ENCODE data around the gene FEN1. TPM values are rescaled to one million over a fixed set of nuclear protein-coding genes. Genes with fewer than 3 reads are reported as not detected.

FEN1 gene
- total RNA-seq, 1 experiment from 2014 or later = 89.5 TPM

GRCh38 chr11:61785837-61786402 lies 6.8 kb upstream of the FEN1 start:
- H4K20me1 ChIP-seq (ENCODE audit: insufficient read depth) = no peaks in the 10 kb centered on the region
- no peak overlapping the region for H3K4me2 ChIP-seq (ENCODE audit: low read length)
- H3K9me2 ChIP-seq (ENCODE audit: insufficient read depth) = no peaks in the 10 kb centered on the region
- ATAC-seq (no peak), DNase-seq (ENCODE audit: low read depth, low spot score) (no peak)
- H2AFZ ChIP-seq (ENCODE audit: low read depth, low read length, poor library complexity, severe bottlenecking) = no peak overlapping the region
- no peak overlapping the region for H3K9ac ChIP-seq (ENCODE audit: low read length)
- H3K4me3 ChIP-seq (replicated peaks in 1 of 2; ENCODE audit: low read depth in 1 of 2, low read length in 2 of 2) = no peak overlapping the region
- POLR2A ChIA-PET = no interaction called here
- H3K27ac ChIP-seq (ENCODE audit: low read depth, low read length) = no peak overlapping the region
- peaks cover 21 to 49% of the 10 kb centered on the region in 2 experiments; a peak in 3 of 4 replicates for H3K36me3 ChIP-seq (ENCODE audit: control insufficient read depth in 1 of 2, insufficient read depth in 2 of 2, low read length in 2 of 2)
- BruUV-seq (replicated peaks) = no TSS peak
- intact Hi-C loops (cut with micrococcal nuclease) = no loop called here
- no peaks in the 10 kb centered on the region for H3K9me3 ChIP-seq (ENCODE audit: control insufficient read depth in 1 of 2, insufficient read depth in 1 of 2, low read depth in 1 of 2, low read length in 2 of 2)
- CTCF ChIA-PET = interaction anchor here (1.5 kb wide), 1 partner anchor 11 kb away, joined by 5 read pairs; no protein-coding TSS in a partner anchor
- H3K79me2 ChIP-seq (ENCODE audit: insufficient read depth, low read length) = peaks cover 9% of the 10 kb centered on the region
- TF ChIP-seq POLR2AphosphoS5 (IDR thresholded peaks at IDR 0.05; ENCODE audit: low read depth, low read length) (0 out of 2 replicates have a peak, but pooled peaks have one; percentile 5), ZBTB33 (IDR thresholded peaks at IDR 0.05; ENCODE audit: extremely low read depth, insufficient replicate concordance, low read length) (no peak)
- H3K4me1 ChIP-seq (ENCODE audit: control insufficient read depth in 1 of 2, insufficient read depth in 2 of 2, low read length in 2 of 2) = no peaks in the 10 kb centered on the region
- RAD21 ChIA-PET (ENCODE audit: low non-redundant PET in 1 of 2, low total read pairs in 2 of 2, uncharacterized antibody in 2 of 2, unreplicated experiment in 2 of 2) = no interaction called here
- no peaks in the 10 kb centered on the region for H3K27me3 ChIP-seq (ENCODE audit: insufficient read depth, low read length)

- POLR2A ChIA-PET = interaction anchor here (0.6 to 1.3 kb wide), 3 partner anchors 27 to 179 kb away, joined by 4 to 5 read pairs (median 5); partner anchors contain the start of gene FTH1
- peak; percentile 48 for DNase-seq (ENCODE audit: low read depth, low spot score)
- peaks cover 28% of the 10 kb centered on the region for H3K79me2 ChIP-seq (ENCODE audit: insufficient read depth, low read length)
- BruUV-seq (replicated peaks) = no TSS peak
- H3K9ac ChIP-seq (ENCODE audit: low read length) = no peak overlapping the region
- no peaks in the 10 kb centered on the region for H3K9me2 ChIP-seq (ENCODE audit: insufficient read depth)
- intact Hi-C loops (cut with micrococcal nuclease) = loop anchor here (2.0 kb wide), 1 partner anchor 41 kb away; no protein-coding TSS in a partner anchor
- no peak overlapping the region for H2AFZ ChIP-seq (ENCODE audit: low read depth, low read length, poor library complexity, severe bottlenecking)
- no peaks in the 10 kb centered on the region for H4K20me1 ChIP-seq (ENCODE audit: insufficient read depth)
- RAD21 ChIA-PET (ENCODE audit: low non-redundant PET in 1 of 2, low total read pairs in 2 of 2, uncharacterized antibody in 2 of 2, unreplicated experiment in 2 of 2) = interaction anchor here (0.6 to 1.4 kb wide), 4 partner anchors 40 to 320 kb away, joined by 3 to 5 read pairs (median 4); no protein-coding TSS in a partner anchor
- H3K27ac ChIP-seq (ENCODE audit: low read depth, low read length) = no peak overlapping the region
- peaks cover 2 to 6% of the 10 kb centered on the region in 2 experiments; a peak in 2 of 4 replicates for H3K4me1 ChIP-seq (ENCODE audit: control insufficient read depth in 1 of 2, insufficient read depth in 2 of 2, low read length in 2 of 2)
- CTCF ChIA-PET = interaction anchor here (0.7 to 1.9 kb wide), 10 partner anchors 9 to 54 kb away, joined by 3 to 20 read pairs (median 4); partner anchors contain the start of gene FADS1
- H3K4me2 ChIP-seq (ENCODE audit: low read length) = no peak overlapping the region
- ATAC-seq = peak; percentile 51
- no peaks in the 10 kb centered on the region for H3K27me3 ChIP-seq (ENCODE audit: insufficient read depth, low read length)
- no peak overlapping the region for H3K4me3 ChIP-seq (replicated peaks in 1 of 2; ENCODE audit: low read depth in 1 of 2, low read length in 2 of 2)
- H3K36me3 ChIP-seq (ENCODE audit: control insufficient read depth in 1 of 2, insufficient read depth in 2 of 2, low read length in 2 of 2) = peaks cover 18 to 41% of the 10 kb centered on the region in 2 experiments; a peak in 3 of 4 replicates
- no peaks in the 10 kb centered on the region for H3K9me3 ChIP-seq (ENCODE audit: control insufficient read depth in 1 of 2, insufficient read depth in 1 of 2, low read depth in 1 of 2, low read length in 2 of 2)
- no peak for TF ChIP-seq ZBTB33 (IDR thresholded peaks at IDR 0.05; ENCODE audit: extremely low read depth, insufficient replicate concordance, low read length)
- TF ChIP-seq ELF1 (IDR thresholded peaks at IDR 0.05; ENCODE audit: borderline replicate concordance, low read depth) = no peak
- no peak for TF ChIP-seq FOSL1 (IDR thresholded peaks at IDR 0.05; ENCODE audit: low read depth)
- no peak for TF ChIP-seq ZFX (IDR thresholded peaks at IDR 0.05)
- no peak for TF ChIP-seq SIN3A (IDR thresholded peaks at IDR 0.05; ENCODE audit: low read depth)
- peak; percentile 48; the same call in 1 of the 2 replicates for TF ChIP-seq POLR2AphosphoS5 (IDR thresholded peaks at IDR 0.05; ENCODE audit: low read depth, low read length)
- TF ChIP-seq REST (IDR thresholded peaks at IDR 0.05; ENCODE audit: low read depth) = no peak
- TF ChIP-seq RAD21 (IDR thresholded peaks at IDR 0.05; ENCODE audit: low read depth) = peak; percentile 74
Measured at GRCh38 chr11:61787928-61788491, 4.7 kb upstream of the FEN1 start.

All from HCT116 (cell line).